Activated T-cell treated with anti-CD3 and anti-CD28 coated beads for 48 hours (primary cell): ENCODE data around the gene RACGAP1.
A peak's percentile ranks its signal among the peaks of the same experiment; 100 is the strongest.

Experiments used
- DNase-seq: peaks from one replicate; pipeline ENCODE4 v3.0.0-alpha.2; 2020; ENCODE audit warnings: low read depth

The RACGAP1 gene

GRCh38 chr12:49953961-49954846 is 71.1 kb downstream of the RACGAP1 start:
- DNase-seq: no peak

GRCh38 chr12:49953151-49953550 is 72.1 kb downstream of the RACGAP1 start:
- DNase-seq: no peak

GRCh38 chr12:49952391-49953055 is 72.8 kb downstream of the RACGAP1 start:
- no peak for DNase-seq

GRCh38 chr12:49951411-49952240 is 73.7 kb downstream of the RACGAP1 start:
- no peak for DNase-seq

GRCh38 chr12:49950273-49951251 is 74.7 kb downstream of the RACGAP1 start, which contains the start of gene AQP2:
AQP2 (plus strand) TSS chr12:49950737; CDS start chr12:49950831, 94 bp downstream.
- DNase-seq: no peak

- DNase-seq: no peak
Measured at GRCh38 chr12:49949866-49950265, 75.4 kb downstream of the RACGAP1 start.

GRCh38 chr12:49948866-49949845 is 76.1 kb downstream of the RACGAP1 start:
- DNase-seq: no peak

- DNase-seq: no peak
Measured at GRCh38 chr12:49947593-49948226, 77.6 kb downstream of the RACGAP1 start.

GRCh38 chr12:49946497-49946896 is 78.8 kb downstream of the RACGAP1 start:
- DNase-seq: no peak

GRCh38 chr12:49946086-49946485 is 79.2 kb downstream of the RACGAP1 start:
- no peak for DNase-seq

GRCh38 chr12:49945394-49946080 is 79.8 kb downstream of the RACGAP1 start:
- DNase-seq: peak; percentile 88

- no peak for DNase-seq
Measured at GRCh38 chr12:49944718-49945117, 80.6 kb downstream of the RACGAP1 start.

GRCh38 chr12:49944046-49944445 is 81.2 kb downstream of the RACGAP1 start:
- no peak for DNase-seq

GRCh38 chr12:49943625-49943960 is 81.7 kb downstream of the RACGAP1 start:
- DNase-seq: no peak

- DNase-seq: no peak
Measured at GRCh38 chr12:49942921-49943624, 82.2 kb downstream of the RACGAP1 start.

GRCh38 chr12:49942512-49942893 is 82.8 kb downstream of the RACGAP1 start:
- no peak for DNase-seq

- DNase-seq: no peak
Measured at GRCh38 chr12:49941556-49942511, 83.5 kb downstream of the RACGAP1 start.
